ENCODE data around the gene HDAC1.

GRCh38 chr1:32257227-32257508 is 34.7 kb upstream of the HDAC1 start:
- TF ChIP-seq EP300 (IDR thresholded peaks at IDR 0.05; ENCODE audit: borderline replicate concordance) (no peak), REST (IDR thresholded peaks at IDR 0.05; ENCODE audit: low read depth) (no peak), TCF12 (IDR thresholded peaks at IDR 0.05; ENCODE audit: low read depth) (no peak)

All from Ishikawa (cell line).